Measurements from ENCODE around the gene SNRPD3. TPM values are rescaled to one million over a fixed set of nuclear protein-coding genes. Genes with fewer than 3 reads are reported as not detected.

Gene SNRPD3
- total RNA-seq, 1 experiment from 2014 or later = 144 TPM

GRCh38 chr22:24532075-24532474, 23.7 kb upstream of the SNRPD3 start:
- Histone ChIP-seq H3K9me2 (ENCODE audit: insufficient read depth) (no peaks in the 10 kb centered on the region), H2AFZ (ENCODE audit: low read depth, low read length, poor library complexity, severe bottlenecking) (no peak overlapping the region), H3K4me2 (ENCODE audit: low read length) (no peak overlapping the region), H4K20me1 (ENCODE audit: insufficient read depth) (no peaks in the 10 kb centered on the region), H3K9ac (ENCODE audit: low read length) (no peak overlapping the region), H3K27ac (ENCODE audit: low read depth, low read length) (no peak overlapping the region), H3K4me3 (replicated peaks in 1 of 2; ENCODE audit: low read depth in 1 of 2, low read length in 2 of 2) (no peak overlapping the region), H3K4me1 (ENCODE audit: control insufficient read depth in 1 of 2, insufficient read depth in 2 of 2, low read length in 2 of 2) (peaks cover 0 to 5% of the 10 kb centered on the region in 2 experiments; a peak in 1 of 4 replicates), H3K27me3 (ENCODE audit: insufficient read depth, low read length) (no peaks in the 10 kb centered on the region), H3K9me3 (ENCODE audit: control insufficient read depth in 1 of 2, insufficient read depth in 1 of 2, low read depth in 1 of 2, low read length in 2 of 2) (no peaks in the 10 kb centered on the region), H3K36me3 (ENCODE audit: control insufficient read depth in 1 of 2, insufficient read depth in 2 of 2, low read length in 2 of 2) (no peaks in the 10 kb centered on the region), H3K79me2 (ENCODE audit: insufficient read depth, low read length) (no peaks in the 10 kb centered on the region)
- TF ChIP-seq EZH2 (IDR thresholded peaks at IDR 0.05) = no peak
- no peak for TF ChIP-seq ELF1 (IDR thresholded peaks at IDR 0.05; ENCODE audit: borderline replicate concordance, low read depth)
- no peak for TF ChIP-seq ATF3 (IDR thresholded peaks at IDR 0.05)
- TF ChIP-seq POLR2A (IDR thresholded peaks at IDR 0.05; ENCODE audit: borderline replicate concordance, extremely low read depth, insufficient read depth, insufficient read length) = no peak
- TF ChIP-seq ZBTB33 (IDR thresholded peaks at IDR 0.05; ENCODE audit: extremely low read depth, insufficient replicate concordance, low read length) = no peak
- TF ChIP-seq SRF (IDR thresholded peaks at IDR 0.05; ENCODE audit: low read depth) = no peak
- no peak for TF ChIP-seq CEBPB (IDR thresholded peaks at IDR 0.05; ENCODE audit: low read depth)
- TF ChIP-seq FOSL1 (IDR thresholded peaks at IDR 0.05; ENCODE audit: low read depth) = no peak
- no peak for TF ChIP-seq CBX3 (IDR thresholded peaks at IDR 0.05; ENCODE audit: low read depth)
- no peak for TF ChIP-seq ZFX (IDR thresholded peaks at IDR 0.05)
- TF ChIP-seq REST (IDR thresholded peaks at IDR 0.05; ENCODE audit: low read depth) = no peak
- no peak for TF ChIP-seq YY1 (IDR thresholded peaks at IDR 0.05; ENCODE audit: extremely low read depth, insufficient replicate concordance, low read depth, low read length)
- no peak for TF ChIP-seq EZH2phosphoT487 (IDR thresholded peaks at IDR 0.05; ENCODE audit: borderline replicate concordance)
- no peak for TF ChIP-seq TCF7L2 (IDR thresholded peaks at IDR 0.05; ENCODE audit: borderline replicate concordance, extremely low read depth, insufficient read depth, insufficient read length)
- TF ChIP-seq RAD21 (IDR thresholded peaks at IDR 0.05; ENCODE audit: low read depth) = no peak
- DNase-seq (ENCODE audit: low read depth, low spot score) (no peak), ATAC-seq (no peak)
- BruUV-seq (replicated peaks) = no TSS peak
- intact Hi-C loops (cut with micrococcal nuclease) = no loop called here
- ChIA-PET RAD21 (ENCODE audit: low non-redundant PET in 1 of 2, low total read pairs in 2 of 2, uncharacterized antibody in 2 of 2, unreplicated experiment in 2 of 2) (no interaction called here), POLR2A (no interaction called here), CTCF (interaction anchor here (1.5 kb wide), 1 partner anchor 10 kb away, joined by 7 read pairs; no protein-coding TSS in a partner anchor)
